Gastrocnemius medialis (tissue), 4 donors: ENCODE data around the gene SRPK3. TPM values are rescaled to one million over a fixed set of nuclear protein-coding genes. Genes with fewer than 3 reads are reported as not detected.

Experiments
- ATAC-seq, 2 donors: fragments of 150-250 bp; one replicate each; pipeline ENCODE4 v1.9.1; 2016
- DNase-seq, 2 donors: peaks; one replicate each; pipeline ENCODE4 v3.0.0-alpha.2; 2019
- H3K27ac ChIP-seq, 4 donors: fragments of 200-600 bp; sonication (generic); 1 replicate in 1 of 4; 2 replicates in 3 of 4; pipeline ENCODE4 v1.5.1; 2016 to 2018; ENCODE audit warnings: mild to moderate bottlenecking in 2 of 4, moderate library complexity in 1 of 4
- H3K27me3 ChIP-seq, 3 donors: fragments of 200-600 bp; sonication (generic) in 2 of 3; 1 replicate in 1 of 3; 2 replicates in 2 of 3; pipeline versions ENCODE4 v1.5.1 to v1.6.0; 2016 to 2019; ENCODE audit warnings: mild to moderate bottlenecking in 1 of 3, moderate library complexity in 1 of 3
- H3K36me3 ChIP-seq, 2 donors: fragments of 200-600 bp; sonication (generic) in 1 of 2; one replicate each; pipeline ENCODE4 v1.5.1; 2017 to 2018
- H3K4me1 ChIP-seq, 2 donors: fragments of 200-600 bp; sonication (generic) in 1 of 2; one replicate each; pipeline ENCODE4 v1.5.1; 2016 to 2017; ENCODE audit warnings: mild to moderate bottlenecking in 2 of 2
- H3K4me3 ChIP-seq, 4 donors: fragments of 200-600 bp; sonication (generic) in 3 of 4; 1 replicate in 1 of 4; 2 replicates in 3 of 4; pipeline ENCODE4 v1.5.1; 2016 to 2019; ENCODE audit warnings: mild to moderate bottlenecking in 2 of 4
- H3K9me3 ChIP-seq, 3 donors: fragments of 200-600 bp; sonication (generic) in 2 of 3; 1 replicate in 1 of 3; 2 replicates in 2 of 3; pipeline ENCODE4 v1.5.1; 2016 to 2019
- POLR2A ChIP-seq, 2 donors: fragments of 450-650 bp; IDR thresholded peaks; one replicate each; pipeline ENCODE4 v1.6.1; 2017; ENCODE audit warnings: antibody characterized with exemption in 2 of 2, mild to moderate bottlenecking in 2 of 2, moderate library complexity in 2 of 2
- in situ Hi-C, 4 donors: fragments of 200-750 bp; cut with MboI; loops; one replicate each; pipeline versions ENCODE4 v1.15.0 to v1.8.0; 2017; ENCODE audit warnings: low sequenced_read_pairs in 4 of 4
- intact Hi-C: fragments of 100-400 bp; cut with DNase I; formaldehyde crosslinking; loops from one replicate; pipeline ENCODE4 v1.15.1; 2023; ENCODE audit warnings: low total_unique reads
- total RNA-seq, 4 donors: library from RNA; depleted of rRNA; stranded (reverse); fragments of >200 nt; gene quantifications; one replicate each; pipeline versions ENCODE4 v1.1.0 to v1.2.3, GENCODE V29; 2016
- TF ChIP-seq, protein P1 (sequence below), 5 experiments: fragments of 450-650 bp in 3 of 5; fragments of 200-600 bp in 2 of 5; sonication (generic) in 2 of 5; IDR thresholded peaks in 4 of 5; conservative IDR thresholded peaks in 1 of 5; 1 replicate in 4 of 5; 2 replicates in 1 of 5; pipeline ENCODE4 v1.5.1; 2016 to 2019; ENCODE audit warnings: antibody characterized with exemption in 5 of 5, mild to moderate bottlenecking in 3 of 5, moderate library complexity in 3 of 5

Gene SRPK3
- total RNA-seq, 4 donors from 2014 or later, result 30.3 to 39.9 (median 33.8) TPM

DNA sequence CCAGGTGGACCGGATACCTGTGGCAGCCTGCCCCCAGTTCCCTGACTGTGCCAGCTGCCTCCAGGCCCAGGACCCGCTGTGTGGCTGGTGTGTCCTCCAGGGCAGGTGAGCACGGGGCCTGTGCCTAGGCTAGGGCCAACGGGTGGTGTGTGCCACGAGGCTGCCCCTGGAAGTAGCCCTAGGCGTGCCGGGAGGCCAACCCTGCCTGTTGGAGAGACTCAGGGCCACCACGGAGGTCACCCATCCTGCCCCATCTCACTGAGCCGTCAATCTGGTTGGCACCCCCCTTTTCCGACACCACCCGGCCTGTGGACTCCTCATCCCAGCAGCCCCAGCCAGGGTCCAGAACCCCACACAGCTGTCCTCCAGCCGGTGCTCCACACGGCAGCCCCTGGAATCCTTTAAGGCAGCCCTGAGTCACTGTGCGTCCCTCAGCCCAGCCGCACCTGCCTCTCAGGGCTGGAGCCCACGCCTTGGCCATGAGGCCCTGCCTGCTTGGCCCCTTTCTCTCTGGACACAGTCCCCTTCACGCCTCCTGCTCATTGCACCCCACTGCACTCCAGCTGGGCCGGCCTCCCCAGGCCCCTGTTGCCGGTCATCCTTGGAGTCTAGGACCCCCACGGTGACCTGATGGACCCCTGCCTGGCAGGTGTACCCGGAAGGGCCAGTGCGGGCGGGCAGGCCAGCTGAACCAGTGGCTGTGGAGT, 11.5 kb upstream of the SRPK3 start:
- in situ Hi-C loops (no loop called here), intact Hi-C loops (no loop called here)
- ATAC-seq (no peak), DNase-seq (no peak)
- H3K4me3 ChIP-seq, result no peak overlapping the region
- no peak overlapping the region for H3K27ac ChIP-seq
- no peaks in the 10 kb centered on the region for H3K9me3 ChIP-seq
- H3K27me3 ChIP-seq, result no peaks in the 10 kb centered on the region
- no peaks in the 10 kb centered on the region for H3K36me3 ChIP-seq
- no peaks in the 10 kb centered on the region for H3K4me1 ChIP-seq
- no peak for TF ChIP-seq POLR2A (IDR thresholded peaks at IDR 0.05)
- TF ChIP-seq, protein P1, sequence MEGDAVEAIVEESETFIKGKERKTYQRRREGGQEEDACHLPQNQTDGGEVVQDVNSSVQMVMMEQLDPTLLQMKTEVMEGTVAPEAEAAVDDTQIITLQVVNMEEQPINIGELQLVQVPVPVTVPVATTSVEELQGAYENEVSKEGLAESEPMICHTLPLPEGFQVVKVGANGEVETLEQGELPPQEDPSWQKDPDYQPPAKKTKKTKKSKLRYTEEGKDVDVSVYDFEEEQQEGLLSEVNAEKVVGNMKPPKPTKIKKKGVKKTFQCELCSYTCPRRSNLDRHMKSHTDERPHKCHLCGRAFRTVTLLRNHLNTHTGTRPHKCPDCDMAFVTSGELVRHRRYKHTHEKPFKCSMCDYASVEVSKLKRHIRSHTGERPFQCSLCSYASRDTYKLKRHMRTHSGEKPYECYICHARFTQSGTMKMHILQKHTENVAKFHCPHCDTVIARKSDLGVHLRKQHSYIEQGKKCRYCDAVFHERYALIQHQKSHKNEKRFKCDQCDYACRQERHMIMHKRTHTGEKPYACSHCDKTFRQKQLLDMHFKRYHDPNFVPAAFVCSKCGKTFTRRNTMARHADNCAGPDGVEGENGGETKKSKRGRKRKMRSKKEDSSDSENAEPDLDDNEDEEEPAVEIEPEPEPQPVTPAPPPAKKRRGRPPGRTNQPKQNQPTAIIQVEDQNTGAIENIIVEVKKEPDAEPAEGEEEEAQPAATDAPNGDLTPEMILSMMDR (IDR thresholded peaks at IDR 0.05 in 4 of 5, conservative IDR thresholded peaks at IDR 0.05 in 1 of 5), result no peak

DNA sequence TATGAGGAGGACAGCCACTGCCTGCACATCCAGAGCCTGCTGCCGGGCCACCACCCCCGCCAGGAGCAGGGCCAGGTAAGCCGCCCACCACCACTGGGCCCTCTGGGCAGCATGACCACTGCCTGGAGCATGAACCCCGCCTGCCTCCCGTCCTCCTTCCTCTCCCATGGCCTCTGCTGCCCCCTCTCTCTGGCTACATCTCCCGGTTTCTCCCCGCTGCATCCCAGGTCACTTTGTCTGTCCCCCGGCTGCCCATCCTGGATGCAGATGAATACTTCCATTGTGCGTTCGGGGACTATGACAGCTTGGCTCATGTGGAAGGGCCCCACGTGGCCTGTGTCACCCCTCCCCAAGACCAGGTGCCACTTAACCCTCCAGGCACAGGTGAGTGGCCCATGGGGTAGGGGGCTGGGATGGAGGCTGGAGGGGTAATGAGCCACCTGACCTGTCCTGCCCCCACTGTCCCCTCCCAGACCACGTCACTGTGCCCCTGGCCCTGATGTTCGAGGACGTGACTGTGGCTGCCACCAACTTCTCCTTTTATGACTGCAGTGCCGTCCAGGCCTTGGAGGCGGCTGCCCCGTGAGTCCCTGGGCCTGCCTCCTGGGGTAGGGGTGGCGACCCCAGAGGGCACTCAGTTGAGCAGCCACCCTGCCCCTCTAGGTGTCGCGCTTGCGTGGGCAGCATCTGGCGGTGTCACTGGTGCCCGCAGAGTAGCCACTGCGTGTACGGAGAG, 10.8 kb upstream of the SRPK3 start:
- in situ Hi-C loops (no loop called here), intact Hi-C loops (no loop called here)
- Histone ChIP-seq H3K4me3 (no peak overlapping the region), H3K36me3 (no peaks in the 10 kb centered on the region), H3K9me3 (no peaks in the 10 kb centered on the region), H3K27ac (no peak overlapping the region), H3K4me1 (no peaks in the 10 kb centered on the region), H3K27me3 (no peaks in the 10 kb centered on the region)
- no peak for TF ChIP-seq POLR2A (IDR thresholded peaks at IDR 0.05)
- TF ChIP-seq, protein P1 (IDR thresholded peaks at IDR 0.05 in 4 of 5, conservative IDR thresholded peaks at IDR 0.05 in 1 of 5), result no peak
- ATAC-seq, result no peak
- DNase-seq, result no peak

DNA sequence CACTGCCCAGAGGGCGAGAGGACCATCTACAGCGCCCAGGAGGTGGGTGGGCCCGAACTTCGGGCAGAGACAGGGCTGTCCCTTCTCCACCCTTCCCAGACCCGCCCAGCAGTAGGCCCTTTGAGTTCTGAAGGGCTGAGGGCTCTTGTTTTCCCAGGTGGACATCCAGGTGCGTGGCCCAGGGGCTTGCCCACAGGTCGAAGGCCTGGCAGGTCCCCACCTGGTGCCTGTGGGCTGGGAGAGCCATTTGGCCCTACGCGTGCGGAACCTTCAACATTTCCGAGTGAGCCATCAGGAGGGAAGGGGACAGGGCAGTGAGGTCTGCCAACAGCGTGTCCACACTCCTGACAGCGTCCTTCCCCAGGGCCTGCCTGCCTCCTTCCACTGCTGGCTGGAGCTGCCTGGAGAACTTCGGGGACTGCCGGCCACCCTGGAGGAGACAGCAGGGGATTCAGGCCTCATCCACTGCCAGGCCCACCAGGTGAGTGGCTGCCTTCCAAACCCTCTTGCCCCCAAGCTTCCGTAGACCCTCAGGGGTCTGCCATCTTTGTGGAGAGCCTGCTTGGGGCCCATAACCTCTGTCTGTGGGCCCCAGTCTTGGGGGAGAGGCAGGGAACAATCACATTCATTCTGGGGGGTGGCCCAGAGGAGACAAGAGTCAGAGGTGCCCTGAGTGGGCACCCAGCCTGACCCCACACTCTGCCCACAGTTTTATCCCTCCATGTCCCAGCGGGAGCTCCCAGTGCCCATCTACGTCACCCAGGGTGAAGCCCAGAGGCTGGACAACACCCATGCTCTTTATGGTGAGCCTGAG, 10.0 kb upstream of the SRPK3 start:
- in situ Hi-C loops, result no loop called here
- TF ChIP-seq, protein P1 (IDR thresholded peaks at IDR 0.05 in 4 of 5, conservative IDR thresholded peaks at IDR 0.05 in 1 of 5), result no peak
- TF ChIP-seq POLR2A (IDR thresholded peaks at IDR 0.05), result no peak
- H3K9me3 ChIP-seq, result no peaks in the 10 kb centered on the region
- H3K4me3 ChIP-seq, result no peak overlapping the region
- no peaks in the 10 kb centered on the region for H3K36me3 ChIP-seq
- ATAC-seq (no peak), DNase-seq (no peak)
- H3K27me3 ChIP-seq, result no peaks in the 10 kb centered on the region
- H3K27ac ChIP-seq, result no peak overlapping the region
- intact Hi-C loops, result no loop called here
- H3K4me1 ChIP-seq, result no peaks in the 10 kb centered on the region

DNA sequence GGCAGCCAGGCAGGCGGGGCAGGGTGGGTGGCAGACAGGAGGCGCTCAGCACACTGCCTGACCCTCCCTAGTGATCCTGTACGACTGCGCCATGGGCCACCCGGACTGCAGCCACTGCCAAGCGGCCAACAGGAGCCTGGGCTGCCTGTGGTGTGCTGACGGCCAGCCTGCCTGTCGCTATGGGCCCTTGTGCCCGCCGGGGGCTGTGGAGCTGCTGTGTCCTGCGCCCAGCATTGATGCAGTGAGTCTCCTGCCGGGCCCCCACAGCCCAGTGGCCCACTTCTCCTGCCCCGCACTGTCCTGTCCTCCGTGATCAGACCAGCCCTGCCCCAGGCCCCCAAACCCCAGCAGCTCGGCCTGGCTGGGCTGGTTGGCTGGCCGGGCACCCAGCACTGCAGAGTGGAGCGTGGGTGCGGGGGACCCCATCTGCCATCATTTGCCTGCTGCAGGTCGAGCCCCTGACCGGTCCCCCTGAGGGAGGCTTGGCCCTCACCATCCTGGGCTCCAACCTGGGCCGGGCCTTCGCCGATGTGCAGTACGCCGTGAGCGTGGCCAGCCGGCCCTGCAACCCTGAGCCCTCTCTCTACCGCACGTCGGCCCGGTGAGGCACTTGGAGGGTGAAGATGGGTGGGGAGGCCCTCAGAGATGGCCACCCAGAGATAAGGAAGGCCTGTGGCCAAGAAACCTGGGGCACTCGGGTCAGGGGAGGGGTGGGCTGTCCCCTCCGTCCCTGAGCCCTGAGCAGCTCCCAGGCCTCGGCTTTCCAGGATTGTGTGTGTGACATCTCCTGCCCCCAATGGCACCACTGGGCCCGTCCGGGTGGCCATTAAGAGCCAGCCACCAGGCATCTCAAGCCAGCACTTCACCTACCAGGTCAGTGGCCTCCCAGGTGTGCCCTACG, 9.2 kb upstream of the SRPK3 start:
- in situ Hi-C loops (no loop called here), intact Hi-C loops (no loop called here)
- H3K4me3 ChIP-seq, result no peak overlapping the region
- no peak for TF ChIP-seq POLR2A (IDR thresholded peaks at IDR 0.05)
- DNase-seq, result peak in 1 of 2 donors; percentile 1
- H3K9me3 ChIP-seq, result no peaks in the 10 kb centered on the region
- no peaks in the 10 kb centered on the region for H3K4me1 ChIP-seq
- no peak for ATAC-seq
- H3K36me3 ChIP-seq, result no peaks in the 10 kb centered on the region
- H3K27ac ChIP-seq, result no peak overlapping the region
- H3K27me3 ChIP-seq, result no peaks in the 10 kb centered on the region
